GM13977 (cell line): ENCODE results near the gene ENTR1.

ENCODE experiments used
- DNase-seq: peaks from one replicate; pipeline ENCODE4 v3.0.0; 2012; ENCODE audit warnings: low spot score
- CTCF ChIP-seq: IDR thresholded peaks from 2 replicates; pipeline ENCODE4 v1.5.1; 2012; ENCODE audit warnings: mild to moderate bottlenecking, control low read depth; ENCODE audit not compliant: insufficient read depth; ENCODE audit errors: extremely low read depth, missing control alignments
- in situ Hi-C: fragments of 300-500 bp; cut with MboI; formaldehyde crosslinking; loops from one replicate; pipeline ENCODE4 v1.12.0; 2022; ENCODE audit warnings: low sequenced_read_pairs, low pct_unique_long_range_greater_than_20kb, mixed read lengths, inconsistent platforms; ENCODE audit not compliant: unreplicated experiment

ENTR1 gene

GRCh38 chr9:136386018-136386417, 24.4 kb downstream of the ENTR1 start:
- in situ Hi-C loops = no loop called here
- no peak for TF ChIP-seq CTCF
- DNase-seq = no peak

DNA sequence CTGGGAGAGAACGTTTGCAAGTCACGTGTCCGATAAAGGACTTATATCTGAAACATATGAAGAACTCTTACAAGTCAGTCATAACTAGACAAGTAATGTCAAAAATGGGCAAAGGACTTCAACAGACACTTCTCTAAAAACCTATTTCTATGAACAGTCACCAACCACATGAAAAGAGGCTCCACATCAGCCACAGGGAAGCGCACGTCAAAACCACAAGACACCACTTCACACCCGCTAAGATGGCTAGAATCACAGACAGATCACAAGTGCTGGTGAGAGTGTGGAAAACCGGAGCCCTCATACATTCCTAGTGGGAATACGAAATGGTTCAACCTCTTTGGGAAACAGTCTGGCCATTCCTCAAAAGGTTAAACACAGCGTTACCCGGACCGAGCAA, 25.4 kb downstream of the ENTR1 start:
- TF ChIP-seq CTCF = no peak
- DNase-seq = no peak

DNA sequence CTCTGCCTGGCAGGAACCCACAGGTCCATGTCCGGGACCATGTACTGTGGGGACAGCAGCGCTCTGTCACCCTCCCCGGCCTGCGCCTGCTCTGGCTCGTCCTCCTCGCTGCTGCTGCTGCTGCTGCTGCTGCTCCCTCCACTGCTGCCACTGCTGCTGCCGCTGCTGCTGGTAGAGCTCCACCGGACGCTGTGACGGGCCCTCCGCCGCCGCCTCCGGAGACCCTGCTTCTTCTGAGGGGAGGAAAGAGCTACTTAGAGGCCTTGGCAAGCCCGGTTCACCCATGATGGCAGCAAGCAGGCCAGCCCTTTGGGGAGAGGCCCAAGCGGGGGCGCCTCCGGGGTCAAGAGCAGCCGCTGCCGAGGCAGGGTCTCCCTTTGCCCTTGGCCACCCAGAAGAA, 27.0 kb downstream of the ENTR1 start:
- no peak for DNase-seq
- in situ Hi-C loops = no loop called here
- TF ChIP-seq CTCF = no peak

More for the DNA sequence above, 25.4 kb downstream of the ENTR1 start:
- in situ Hi-C loops = no loop called here

GRCh38 chr9:136381966-136382513, 28.4 kb downstream of the ENTR1 start:
- TF ChIP-seq CTCF = no peak
- in situ Hi-C loops = no loop called here
- no peak for DNase-seq

- in situ Hi-C loops = no loop called here
- no peak for DNase-seq
- no peak for TF ChIP-seq CTCF
Measured at GRCh38 chr9:136381311-136381710, 29.1 kb downstream of the ENTR1 start.

- in situ Hi-C loops = no loop called here
- no peak for TF ChIP-seq CTCF
- DNase-seq = no peak
Measured at GRCh38 chr9:136380381-136380780, 30.0 kb downstream of the ENTR1 start.

GRCh38 chr9:136379891-136380290, 30.5 kb downstream of the ENTR1 start:
- in situ Hi-C loops = no loop called here
- no peak for TF ChIP-seq CTCF
- no peak for DNase-seq
